ENCODE measurements around the gene OTUD7B. TPM values are rescaled to one million over a fixed set of nuclear protein-coding genes. Genes with fewer than 3 reads are reported as not detected.
A peak's percentile ranks its signal among the peaks of the same experiment; 100 is the strongest.

OTUD7B gene
- total RNA-seq, 1 donor: 17.7 TPM

DNA sequence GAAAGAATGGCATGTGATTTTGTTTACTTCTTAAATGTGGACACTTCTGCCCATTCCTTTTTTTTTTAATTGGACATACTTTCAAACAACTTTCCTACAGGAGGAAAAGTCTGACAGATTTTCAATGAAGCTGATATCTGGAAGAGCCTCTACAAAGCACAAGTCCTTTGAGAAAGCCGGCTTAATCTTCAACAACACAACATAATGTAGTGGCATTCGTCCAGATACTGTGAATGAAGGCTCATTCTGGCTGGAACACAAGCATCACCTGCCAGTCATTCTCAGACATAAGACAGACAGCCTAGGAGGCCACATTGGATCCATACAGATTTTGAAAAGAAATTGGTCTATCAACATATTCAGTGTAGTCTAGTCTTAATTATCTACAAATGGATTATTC, 4.9 kb downstream of the OTUD7B start:
- no peak for DNase-seq (ENCODE audit: low read depth)
- H3K4me3 ChIP-seq (ENCODE audit: low read depth, low read length): no peak overlapping the region
- TF ChIP-seq, protein P1, sequence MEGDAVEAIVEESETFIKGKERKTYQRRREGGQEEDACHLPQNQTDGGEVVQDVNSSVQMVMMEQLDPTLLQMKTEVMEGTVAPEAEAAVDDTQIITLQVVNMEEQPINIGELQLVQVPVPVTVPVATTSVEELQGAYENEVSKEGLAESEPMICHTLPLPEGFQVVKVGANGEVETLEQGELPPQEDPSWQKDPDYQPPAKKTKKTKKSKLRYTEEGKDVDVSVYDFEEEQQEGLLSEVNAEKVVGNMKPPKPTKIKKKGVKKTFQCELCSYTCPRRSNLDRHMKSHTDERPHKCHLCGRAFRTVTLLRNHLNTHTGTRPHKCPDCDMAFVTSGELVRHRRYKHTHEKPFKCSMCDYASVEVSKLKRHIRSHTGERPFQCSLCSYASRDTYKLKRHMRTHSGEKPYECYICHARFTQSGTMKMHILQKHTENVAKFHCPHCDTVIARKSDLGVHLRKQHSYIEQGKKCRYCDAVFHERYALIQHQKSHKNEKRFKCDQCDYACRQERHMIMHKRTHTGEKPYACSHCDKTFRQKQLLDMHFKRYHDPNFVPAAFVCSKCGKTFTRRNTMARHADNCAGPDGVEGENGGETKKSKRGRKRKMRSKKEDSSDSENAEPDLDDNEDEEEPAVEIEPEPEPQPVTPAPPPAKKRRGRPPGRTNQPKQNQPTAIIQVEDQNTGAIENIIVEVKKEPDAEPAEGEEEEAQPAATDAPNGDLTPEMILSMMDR (IDR thresholded peaks at IDR 0.05; ENCODE audit: insufficient read depth, low read length): no peak

GRCh38 chr1:150003801-150004200, 6.7 kb downstream of the OTUD7B start:
- TF ChIP-seq, protein P1 (IDR thresholded peaks at IDR 0.05; ENCODE audit: insufficient read depth, low read length): no peak
- no peak overlapping the region for H3K4me3 ChIP-seq (ENCODE audit: low read depth, low read length)
- no peak for DNase-seq (ENCODE audit: low read depth)

DNA sequence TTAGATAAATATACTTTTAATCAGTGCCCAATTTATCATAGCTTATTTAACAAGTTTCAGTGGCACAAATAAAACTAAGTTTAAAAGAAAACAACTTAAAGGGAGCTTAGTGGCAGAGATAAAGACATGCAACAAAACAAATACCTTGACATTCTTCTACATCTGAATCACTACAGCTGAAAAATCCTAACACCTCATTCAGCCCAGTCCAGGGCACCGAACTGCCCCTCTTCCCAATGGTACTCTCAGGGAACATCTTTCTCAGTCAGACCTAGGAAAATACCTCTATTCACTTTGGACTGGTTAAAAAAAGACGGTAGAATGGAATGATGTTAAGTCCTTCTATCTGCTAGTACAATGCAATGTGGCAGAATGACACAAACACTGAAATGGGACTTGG, 8.3 kb downstream of the OTUD7B start:
- TF ChIP-seq, protein P1 (IDR thresholded peaks at IDR 0.05; ENCODE audit: insufficient read depth, low read length): no peak
- no peak for DNase-seq (ENCODE audit: low read depth)
- H3K4me3 ChIP-seq (ENCODE audit: low read depth, low read length): no peak overlapping the region

GRCh38 chr1:150001415-150001814, 9.1 kb downstream of the OTUD7B start:
- DNase-seq (ENCODE audit: low read depth): peak; percentile 47
- H3K4me3 ChIP-seq (ENCODE audit: low read depth, low read length): no peak overlapping the region
- TF ChIP-seq, protein P1 (IDR thresholded peaks at IDR 0.05; ENCODE audit: insufficient read depth, low read length): no peak

DNA sequence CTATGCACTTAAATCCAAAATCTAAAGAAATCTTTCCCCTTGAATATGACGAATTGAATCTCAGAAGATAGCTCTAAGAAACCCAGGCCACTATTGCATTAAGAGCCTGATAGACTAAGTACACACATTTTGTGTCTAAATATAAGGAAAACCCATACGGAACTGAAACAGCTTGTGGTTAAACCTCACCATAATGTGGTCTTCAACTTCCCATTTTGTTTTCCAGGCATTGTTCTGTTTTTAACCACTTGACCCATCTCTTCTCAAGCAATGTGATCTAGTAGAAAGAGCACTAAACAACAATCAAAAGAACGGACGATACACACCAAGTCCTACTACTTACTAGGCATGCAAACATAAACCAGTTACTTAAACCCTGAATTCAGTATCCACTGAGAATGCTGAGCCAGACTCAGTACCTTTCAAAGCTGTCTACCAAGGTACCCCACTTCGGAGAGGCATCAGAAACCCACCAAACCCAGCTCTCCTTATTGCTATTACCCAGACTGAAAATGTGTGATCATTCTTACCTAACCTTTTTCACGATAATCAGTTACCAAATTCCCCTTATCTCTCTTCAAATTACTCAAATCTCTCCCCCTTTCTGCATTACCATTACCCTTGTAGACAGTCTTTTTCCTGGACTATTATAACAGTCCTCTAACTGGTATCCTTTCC, 12.8 kb downstream of the OTUD7B start:
- TF ChIP-seq, protein P1 (IDR thresholded peaks at IDR 0.05; ENCODE audit: insufficient read depth, low read length): no peak

GRCh38 chr1:149995927-149996326, 14.6 kb downstream of the OTUD7B start:
- H3K4me3 ChIP-seq (ENCODE audit: low read depth, low read length): no peak overlapping the region
- peak; percentile 41 for DNase-seq (ENCODE audit: low read depth)
- TF ChIP-seq, protein P1 (IDR thresholded peaks at IDR 0.05; ENCODE audit: insufficient read depth, low read length): no peak

More for the DNA sequence above, 12.8 kb downstream of the OTUD7B start:
- H3K4me3 ChIP-seq (ENCODE audit: low read depth, low read length): no peak overlapping the region
- DNase-seq (ENCODE audit: low read depth): no peak

DNA sequence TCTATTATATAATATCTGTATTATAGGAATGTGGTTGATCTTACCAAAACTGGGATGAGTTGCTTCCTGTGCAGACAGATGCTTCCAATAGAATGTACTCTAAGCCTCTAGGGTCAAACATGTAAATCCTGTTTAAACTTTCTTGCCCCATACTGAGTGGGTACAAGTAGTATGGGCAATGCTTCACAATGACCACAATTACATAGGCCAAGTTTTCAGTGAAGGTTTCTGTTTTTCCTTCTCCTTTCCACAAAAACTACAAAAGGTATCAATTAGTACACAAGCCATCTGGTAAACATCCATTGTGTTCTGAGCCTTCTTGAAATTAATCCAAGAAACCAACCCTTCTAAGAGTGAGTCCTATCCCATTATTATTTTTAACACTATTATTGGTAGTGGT, 16.8 kb downstream of the OTUD7B start:
- TF ChIP-seq, protein P1 (IDR thresholded peaks at IDR 0.05; ENCODE audit: insufficient read depth, low read length): no peak
- no peak overlapping the region for H3K4me3 ChIP-seq (ENCODE audit: low read depth, low read length)
- no peak for DNase-seq (ENCODE audit: low read depth)
